GM19468 (cell line): ENCODE results near the gene MACF1.

Experiments
- ATAC-seq: cut with Tn5 transposase; IDR thresholded peaks from one replicate; pipeline ENCODE4 v1.9.1; 2021; ENCODE audit warnings: mild to moderate bottlenecking, moderate library complexity, moderate number of reproducible peaks; ENCODE audit not compliant: unreplicated experiment; ENCODE audit errors: extremely low read depth

MACF1 gene

GRCh38 chr1:39385067-39385988 is 180.8 kb downstream of the MACF1 start:
- ATAC-seq: no peak

GRCh38 chr1:39386997-39387396 is 182.5 kb downstream of the MACF1 start:
- no peak for ATAC-seq

GRCh38 chr1:39387452-39387851 is 183.0 kb downstream of the MACF1 start:
- ATAC-seq: no peak

- ATAC-seq: no peak
Observed at GRCh38 chr1:39391691-39392679, 187.5 kb downstream of the MACF1 start.

- no peak for ATAC-seq
Observed at GRCh38 chr1:39392851-39393573, 188.5 kb downstream of the MACF1 start.

GRCh38 chr1:39393645-39394044 is 189.2 kb downstream of the MACF1 start:
- ATAC-seq: no peak

GRCh38 chr1:39394059-39394458 is 189.6 kb downstream of the MACF1 start:
- ATAC-seq: no peak

- ATAC-seq: no peak
Observed at GRCh38 chr1:39394598-39394997, 190.1 kb downstream of the MACF1 start.

GRCh38 chr1:39395357-39395831 is 190.9 kb downstream of the MACF1 start:
- ATAC-seq: no peak

- ATAC-seq: no peak
Observed at GRCh38 chr1:39396671-39397070, 192.2 kb downstream of the MACF1 start.

GRCh38 chr1:39397487-39397886 is 193.0 kb downstream of the MACF1 start:
- ATAC-seq: no peak

GRCh38 chr1:39398278-39399021 is 194.0 kb downstream of the MACF1 start:
- no peak for ATAC-seq

- no peak for ATAC-seq
Observed at GRCh38 chr1:39401106-39401505, 196.6 kb downstream of the MACF1 start.

- ATAC-seq: no peak
Observed at GRCh38 chr1:39404876-39405275, 200.4 kb downstream of the MACF1 start.

GRCh38 chr1:39405358-39405757 is 200.9 kb downstream of the MACF1 start:
- ATAC-seq: no peak

- no peak for ATAC-seq
Observed at GRCh38 chr1:39406533-39407450, 202.3 kb downstream of the MACF1 start.

- ATAC-seq: no peak
Observed at GRCh38 chr1:39407510-39407895, 203.0 kb downstream of the MACF1 start.

- ATAC-seq: no peak
Observed at GRCh38 chr1:39407896-39408640, 203.6 kb downstream of the MACF1 start.
